DMS114 treated with DMSO at 0.1 percent for 48 hours (cell line): ENCODE results near the gene LILRB2.
A peak's percentile ranks its signal among the peaks of the same experiment; 100 is the strongest.
"Not testable (repeated sequence)": the region's sequence is repeated elsewhere in the genome, so short reads cannot be mapped to it uniquely, and the experiment has no call there.

Source experiments
- DNase-seq: peaks from one replicate; lab custom pipeline; 2025; ENCODE audit not compliant: unreplicated experiment; lab: John Stamatoyannopoulos, UW

LILRB2 gene

GRCh38 chr19:54281007-54281728 is at the start of gene LILRB2:
Gene LILRB2 (minus strand): TSS chr19:54281110. CDS start chr19:54280496, 614 bp downstream.
- DNase-seq = no peak

DNA sequence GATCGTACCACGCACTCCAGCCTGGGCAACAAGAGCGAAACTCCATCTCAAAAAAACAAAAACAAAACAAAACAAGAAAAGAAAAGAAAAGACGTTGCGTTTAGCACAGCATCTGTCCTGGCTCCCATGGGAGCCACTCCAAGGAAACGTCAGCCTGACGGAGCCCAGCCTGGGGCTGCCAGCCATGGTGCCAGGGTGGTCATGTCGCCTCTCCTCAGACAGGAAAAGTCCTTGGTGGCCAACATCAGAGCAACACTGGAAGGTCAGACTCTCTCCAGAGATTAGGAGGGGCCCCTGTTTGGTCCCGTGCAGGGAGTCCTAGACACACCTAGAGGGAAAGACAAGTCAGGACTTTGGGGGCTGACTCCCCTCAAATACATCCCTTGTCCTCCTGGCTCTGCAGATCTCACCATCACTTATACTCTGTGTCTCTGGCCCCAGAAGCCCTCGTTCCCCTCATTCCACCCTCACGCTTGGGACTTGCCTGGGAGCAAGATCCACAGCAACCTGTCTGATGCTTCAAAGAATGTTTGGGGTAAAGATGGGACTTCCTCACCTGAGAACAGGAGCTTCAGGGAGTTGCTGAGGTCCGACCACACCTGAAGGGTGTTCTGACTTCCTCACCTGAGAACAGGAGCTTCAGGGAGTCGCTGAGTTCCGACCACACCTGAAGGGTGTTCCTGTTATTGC is 48.7 kb upstream of the LILRB2 start:
- no peak for DNase-seq

DNA sequence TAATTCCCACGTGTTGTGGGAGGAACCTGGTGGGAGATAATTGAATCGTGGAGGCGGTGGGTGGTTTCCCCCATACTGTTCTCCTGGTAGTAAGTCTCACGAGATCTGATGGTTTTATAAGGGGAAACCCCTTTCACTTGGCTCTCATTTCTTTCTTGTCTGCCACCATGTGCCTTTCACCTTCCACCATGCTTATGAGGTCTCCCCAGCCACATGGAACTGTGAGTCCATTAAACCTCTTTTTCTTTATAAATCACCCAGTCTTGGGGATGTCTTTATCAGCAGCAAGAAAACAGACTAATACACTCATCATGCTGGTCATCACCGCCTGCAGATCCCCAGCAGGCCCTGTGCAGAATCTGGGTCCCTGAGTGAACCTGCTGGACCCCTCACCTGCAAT is 47.9 kb upstream of the LILRB2 start:
- not testable (repeated sequence) for DNase-seq

DNA sequence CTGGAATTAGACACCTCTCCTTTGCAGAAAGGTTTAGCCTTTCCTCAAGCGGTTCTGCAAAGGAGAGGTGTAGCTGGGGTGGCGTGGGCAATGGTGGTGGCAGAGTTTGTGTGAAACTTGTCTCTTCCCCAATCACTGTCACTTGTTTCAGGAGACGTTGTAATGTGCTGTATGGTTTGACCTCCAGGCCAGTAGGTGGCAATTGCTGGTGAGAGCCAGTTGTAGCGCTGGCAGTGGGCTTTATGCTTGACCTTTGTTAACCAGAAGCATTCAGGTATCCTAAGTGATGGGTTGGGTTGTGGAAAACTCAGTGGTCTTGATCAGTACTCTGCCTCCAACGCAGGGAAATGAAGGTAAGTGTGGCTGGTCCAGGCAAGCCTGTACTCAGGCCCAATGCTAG is 44.7 kb upstream of the LILRB2 start:
- no peak for DNase-seq

- peak; percentile 55 for DNase-seq
These were observed 44.3 kb upstream of the LILRB2 start for GRCh38 chr19:54325194-54325621.

DNA sequence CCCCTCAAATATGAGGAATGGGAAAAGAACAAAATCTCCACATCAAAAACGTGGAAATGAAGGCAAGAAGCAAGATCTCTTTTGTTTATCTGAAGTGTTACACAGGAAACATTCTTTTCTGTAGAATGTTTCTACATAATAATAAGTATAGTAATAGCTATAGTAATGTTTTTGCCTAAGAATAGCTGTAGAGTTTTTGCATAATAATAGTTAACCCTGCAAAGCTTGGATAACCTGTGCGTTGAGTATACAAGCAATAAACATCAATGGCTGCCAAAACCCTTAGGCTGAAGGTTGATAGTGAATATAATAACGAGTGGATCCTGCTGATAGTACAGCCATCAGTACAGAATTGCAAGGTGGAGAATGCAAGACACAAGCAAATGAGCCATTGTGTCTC is 43.2 kb upstream of the LILRB2 start:
- no peak for DNase-seq

GRCh38 chr19:54322934-54323333 is 42.0 kb upstream of the LILRB2 start:
- DNase-seq = not testable (repeated sequence)

DNA sequence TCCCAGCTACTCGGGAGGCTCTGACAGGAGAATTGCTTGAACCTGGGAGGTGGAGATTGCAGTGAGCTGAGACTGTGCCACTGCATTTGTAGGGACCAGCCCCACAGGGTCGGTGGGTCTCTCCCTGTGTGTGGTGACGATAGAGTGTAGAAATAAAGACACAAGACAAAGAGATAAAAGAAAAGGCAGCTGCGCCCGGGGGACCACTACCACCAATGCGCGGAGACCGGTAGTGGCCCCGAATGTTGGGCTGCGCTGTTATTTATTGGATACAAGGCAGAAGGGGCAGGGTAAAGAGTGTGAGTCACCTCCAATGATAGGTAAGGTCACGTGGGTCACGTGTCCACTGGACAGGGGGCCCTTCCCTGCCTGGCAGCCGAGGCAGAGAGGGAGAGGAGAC is 41.4 kb upstream of the LILRB2 start:
- not testable (repeated sequence) for DNase-seq

DNA sequence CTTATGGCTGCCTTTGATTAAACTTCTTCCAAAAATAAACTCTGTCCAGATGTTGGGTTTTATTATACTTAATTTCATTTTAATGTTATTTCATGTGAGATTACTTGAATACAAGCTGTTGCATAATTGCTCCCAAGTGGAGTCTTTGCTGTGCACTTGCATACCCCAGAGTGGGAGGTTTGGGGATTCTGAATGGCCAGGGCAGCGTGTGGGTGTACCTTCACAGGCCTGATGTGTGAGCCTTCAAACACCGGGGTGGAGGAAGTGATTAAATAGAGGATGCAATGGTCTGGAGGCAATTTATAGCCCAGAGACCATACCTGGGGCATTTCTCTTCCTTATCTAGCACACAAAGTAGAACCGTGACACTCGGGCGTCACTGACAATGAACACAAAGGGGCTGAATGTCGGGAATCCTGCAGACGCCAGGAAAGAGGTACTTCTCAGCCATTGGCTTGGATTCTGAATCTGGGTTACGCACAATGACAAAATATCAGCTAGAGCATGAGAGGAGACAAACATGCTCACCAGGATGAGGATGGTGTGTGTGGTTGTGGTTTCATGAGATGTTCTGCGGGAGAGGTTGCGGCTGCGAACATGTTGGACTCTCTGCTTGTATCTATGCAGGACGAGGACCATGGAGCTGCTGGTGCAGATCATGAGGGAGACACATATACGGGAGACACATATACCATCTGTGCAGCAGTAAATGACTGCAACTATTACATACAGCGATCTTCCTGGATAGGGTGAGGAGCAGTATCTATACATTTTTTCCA is 39.2 kb upstream of the LILRB2 start:
- no peak for DNase-seq

DNA sequence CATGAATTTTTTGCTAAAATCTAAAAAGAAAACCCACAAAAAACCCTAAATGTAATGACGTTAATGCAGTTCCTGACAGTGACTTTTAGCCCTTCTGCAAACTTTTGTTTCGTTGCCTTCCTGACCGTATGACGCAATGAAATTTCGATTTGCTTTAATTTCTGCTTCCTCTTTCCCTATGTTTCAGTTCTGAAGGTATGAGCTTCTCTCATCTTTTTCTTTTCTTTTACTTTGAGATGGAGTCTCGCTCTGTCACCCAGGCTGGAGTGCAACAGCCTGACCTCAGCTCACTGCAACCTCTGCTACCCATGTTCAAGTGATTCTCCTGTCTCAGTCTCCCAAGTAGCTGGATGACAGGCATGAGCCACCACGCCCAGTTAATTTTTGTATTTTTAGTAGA is 38.1 kb upstream of the LILRB2 start:
- no peak for DNase-seq

GRCh38 chr19:54317965-54318240 is 37.0 kb upstream of the LILRB2 start:
- no peak for DNase-seq

GRCh38 chr19:54317108-54317964 is 36.4 kb upstream of the LILRB2 start:
- no peak for DNase-seq

- DNase-seq = no peak
These were observed 35.8 kb upstream of the LILRB2 start for GRCh38 chr19:54316746-54317107.

DNA sequence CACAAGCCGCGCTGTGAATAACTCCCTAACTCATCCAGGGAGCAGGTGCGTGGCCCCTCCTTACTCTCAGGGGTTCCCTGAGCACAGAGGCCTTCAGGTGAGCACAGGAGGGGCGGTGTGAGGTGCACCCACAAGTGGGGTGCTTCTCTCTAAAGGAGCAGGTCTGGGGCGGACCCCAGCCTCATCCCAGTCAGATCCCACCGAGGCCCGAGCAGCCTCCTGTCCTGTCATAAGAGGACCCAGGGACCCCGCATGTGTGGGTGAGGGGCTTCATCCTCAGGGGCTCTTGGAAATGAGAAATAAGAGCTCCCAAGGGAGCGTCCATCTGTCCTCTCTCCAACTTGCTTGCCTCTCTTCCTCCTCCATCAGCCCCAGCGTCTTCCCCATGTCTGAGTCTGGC is 35.0 kb upstream of the LILRB2 start:
- no peak for DNase-seq

DNA sequence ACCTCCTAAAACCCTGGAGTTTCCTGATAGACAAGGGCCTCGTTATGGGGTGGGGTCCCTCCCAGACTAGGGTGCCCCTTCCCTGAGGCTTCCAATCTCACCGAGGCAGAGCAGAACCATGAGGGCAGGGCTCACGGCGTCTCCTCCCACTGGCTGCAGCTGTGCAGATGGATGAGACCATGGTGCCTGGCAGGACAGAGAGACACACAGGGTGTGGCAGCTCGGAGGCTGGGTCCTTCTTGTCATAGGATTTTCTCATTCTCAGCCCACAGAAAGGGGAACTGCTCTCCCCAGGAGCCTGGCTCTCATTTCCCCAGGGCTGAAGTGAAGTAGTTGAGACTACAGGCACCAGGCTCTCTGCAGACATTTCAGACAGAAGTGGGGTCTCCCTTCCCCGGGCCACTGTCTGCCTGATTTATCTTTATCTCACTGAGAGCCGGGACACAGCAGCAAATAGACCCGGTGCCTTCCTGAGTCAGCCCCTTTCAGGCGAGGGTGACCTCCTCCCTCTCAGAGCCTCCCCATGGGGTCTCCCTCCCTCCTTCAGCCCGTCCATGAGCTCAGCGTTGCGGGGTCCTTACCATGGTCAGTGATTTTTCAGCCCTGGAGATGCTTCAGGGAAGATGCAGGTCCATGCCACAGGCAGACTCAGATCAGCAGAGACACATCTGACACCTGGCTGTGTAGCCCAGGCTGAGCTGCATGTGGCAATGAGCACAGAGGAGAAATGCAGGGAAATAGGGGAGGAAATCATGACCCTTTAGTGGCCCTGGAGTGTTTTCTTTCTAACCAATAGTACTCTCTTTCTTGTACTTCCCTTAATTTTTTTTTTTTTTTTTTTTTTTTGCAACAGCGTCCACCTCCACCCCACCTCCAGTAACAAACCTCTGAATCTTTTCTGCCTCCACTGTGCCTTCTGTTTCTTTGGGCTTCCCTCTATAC is 31.8 kb upstream of the LILRB2 start, which contains the start of gene LILRA5:
Gene LILRA5, minus strand, starts transcription at position 731 of the 942 bp plus-strand sequence. Its CDS starts 147 bp downstream, at position 584.
- DNase-seq = no peak

- DNase-seq = no peak
These were observed 31.1 kb upstream of the LILRB2 start for GRCh38 chr19:54312011-54312410.

DNA sequence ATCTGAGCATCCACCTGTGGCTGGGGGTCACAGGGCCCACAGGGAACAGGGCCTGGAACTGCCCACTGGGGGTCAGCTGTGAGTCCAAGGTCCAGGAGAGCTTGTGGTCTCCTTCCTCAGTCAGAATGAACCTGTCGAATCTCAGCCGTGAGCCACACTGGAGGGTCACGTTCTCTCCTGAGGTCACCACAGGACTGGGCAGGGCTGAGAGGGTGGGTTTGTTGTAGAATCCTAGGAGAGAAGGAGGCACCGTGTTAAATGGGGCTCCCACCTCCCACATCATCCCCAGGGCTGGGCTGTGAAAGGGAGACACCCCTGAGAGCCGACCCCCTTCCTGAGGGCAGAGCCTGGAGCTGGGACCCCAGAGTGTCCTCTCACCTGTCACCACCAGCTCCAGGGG is 30.6 kb upstream of the LILRB2 start:
- DNase-seq = no peak

GRCh38 chr19:54310543-54310942 is 29.6 kb upstream of the LILRB2 start:
- no peak for DNase-seq

DNA sequence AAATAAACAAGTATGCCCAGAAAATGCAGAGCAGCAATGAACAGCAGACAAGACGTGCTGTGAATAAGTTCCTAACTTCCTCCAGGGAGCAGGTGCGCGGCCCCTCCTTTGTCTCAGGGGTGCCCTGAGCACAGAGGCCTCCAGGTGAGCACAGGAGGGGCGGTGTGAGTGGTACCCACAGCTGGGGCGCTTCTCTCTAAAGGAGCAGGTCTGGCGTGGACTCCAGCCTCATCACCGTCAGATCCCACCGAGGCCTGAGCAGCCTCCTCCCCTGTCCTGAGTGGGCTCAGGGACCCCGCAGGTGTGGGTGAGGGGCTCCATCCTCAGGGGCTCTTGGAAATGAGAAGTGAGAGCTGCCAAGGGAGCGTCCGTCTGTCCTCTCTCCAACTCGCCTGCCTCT is 28.9 kb upstream of the LILRB2 start:
- no peak for DNase-seq
